ENCODE measurements around the gene SMOC2.

- no peak for TF ChIP-seq GATA3 (IDR thresholded peaks at IDR 0.05; ENCODE audit: low read depth, low read length)
- no peak for TF ChIP-seq GATA2 (IDR thresholded peaks at IDR 0.05; ENCODE audit: low read depth, low read length)
These were observed 105.7 kb downstream of the SMOC2 start for GRCh38 chr6:168546730-168547129.

Measured in SH-SY5Y (cell line).